Skeletal muscle cell (primary cell): ENCODE data around the gene IFNAR2.
"Not testable (repeated sequence)": the region's sequence is repeated elsewhere in the genome, so short reads cannot be mapped to it uniquely, and the experiment has no call there.

Experiments
- DNase-seq: peaks from one replicate; pipeline ENCODE4 v3.0.0-alpha.2; 2010; ENCODE audit warnings: low read depth
- H3K4me3 ChIP-seq: 2 replicates; pipeline ENCODE4 v1.5.1; 2011; ENCODE audit warnings: low read depth, mild to moderate bottlenecking, control low read depth, low read length, moderate library complexity

The IFNAR2 gene

GRCh38 chr21:33212159-33212851 is 17.4 kb upstream of the IFNAR2 start:
- peak; percentile 17 for DNase-seq
- H3K4me3 ChIP-seq, result peak overlapping the region; percentile 11

- DNase-seq, result no peak
- H3K4me3 ChIP-seq, result no peak overlapping the region
Measured at GRCh38 chr21:33214056-33214455, 15.7 kb upstream of the IFNAR2 start.

- DNase-seq, result no peak
- H3K4me3 ChIP-seq, result no peak overlapping the region
Measured at GRCh38 chr21:33217138-33217520, 12.6 kb upstream of the IFNAR2 start.

- DNase-seq, result no peak
- no peak overlapping the region for H3K4me3 ChIP-seq
Measured at GRCh38 chr21:33219300-33219699, 10.4 kb upstream of the IFNAR2 start.

GRCh38 chr21:33219954-33220353 is 9.8 kb upstream of the IFNAR2 start:
- no peak for DNase-seq

GRCh38 chr21:33225376-33225775 is 4.4 kb upstream of the IFNAR2 start:
- H3K4me3 ChIP-seq, DNase-seq: not testable (repeated sequence)

More at GRCh38 chr21:33219954-33220353, 9.8 kb upstream of the IFNAR2 start:
- H3K4me3 ChIP-seq, result no peak overlapping the region

GRCh38 chr21:33228455-33228854 is 1.3 kb upstream of the IFNAR2 start:
- no peak overlapping the region for H3K4me3 ChIP-seq
- no peak for DNase-seq

- peak overlapping the region; percentile 85 for H3K4me3 ChIP-seq
- no peak for DNase-seq
Measured at GRCh38 chr21:33229099-33229783, 497 bp upstream of the IFNAR2 start.

- peak overlapping the region; percentile 85 for H3K4me3 ChIP-seq
- no peak for DNase-seq
Measured at GRCh38 chr21:33230545-33231324, 997 bp downstream of the IFNAR2 start.

- H3K4me3 ChIP-seq, result no peak overlapping the region
- no peak for DNase-seq
Measured at GRCh38 chr21:33231526-33231925, 1.8 kb downstream of the IFNAR2 start.

GRCh38 chr21:33232291-33233034 is 2.7 kb downstream of the IFNAR2 start:
- no peak overlapping the region for H3K4me3 ChIP-seq
- DNase-seq, result no peak

GRCh38 chr21:33234635-33235520 is 5.1 kb downstream of the IFNAR2 start:
- no peak overlapping the region for H3K4me3 ChIP-seq
- no peak for DNase-seq

- H3K4me3 ChIP-seq, result no peak overlapping the region
- no peak for DNase-seq
Measured at GRCh38 chr21:33236013-33236686, 6.4 kb downstream of the IFNAR2 start.

- no peak for DNase-seq
- H3K4me3 ChIP-seq, result no peak overlapping the region
Measured at GRCh38 chr21:33236766-33237165, 7.0 kb downstream of the IFNAR2 start.

- DNase-seq, result no peak
- no peak overlapping the region for H3K4me3 ChIP-seq
Measured at GRCh38 chr21:33237486-33237885, 7.7 kb downstream of the IFNAR2 start.

- no peak overlapping the region for H3K4me3 ChIP-seq
- no peak for DNase-seq
Measured at GRCh38 chr21:33238146-33238545, 8.4 kb downstream of the IFNAR2 start.

- no peak for DNase-seq
- H3K4me3 ChIP-seq, result no peak overlapping the region
Measured at GRCh38 chr21:33238565-33239255, 9.0 kb downstream of the IFNAR2 start.
